Non-pigmented ciliary epithelial cell (primary cell): ENCODE results near the gene ADCY1.
"Not testable (repeated sequence)": the region's sequence is repeated elsewhere in the genome, so short reads cannot be mapped to it uniquely, and the experiment has no call there.

ENCODE experiments used
- DNase-seq: peaks from one replicate; pipeline ENCODE4 v3.0.0-alpha.2; 2010; ENCODE audit warnings: low read depth

The ADCY1 gene

DNA sequence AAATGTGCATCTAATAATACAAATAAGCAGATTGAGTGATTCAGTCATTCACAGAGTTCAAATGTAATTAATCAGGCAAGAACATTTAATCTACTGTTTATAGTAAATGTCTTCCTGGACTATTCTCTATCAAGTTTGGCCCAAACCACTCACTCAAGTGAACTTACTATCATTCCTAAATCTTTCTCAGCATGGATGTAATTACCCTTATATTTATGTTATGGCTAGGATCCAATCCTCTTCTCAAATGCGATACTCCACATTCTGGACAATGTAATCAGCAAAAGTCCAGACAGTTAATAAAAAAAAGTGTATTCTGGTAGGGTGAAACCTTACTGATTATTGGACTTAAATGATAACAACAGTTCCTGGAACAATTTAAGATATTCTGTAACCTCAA lies 185.3 kb downstream of the ADCY1 start:
- DNase-seq: not testable (repeated sequence)

DNA sequence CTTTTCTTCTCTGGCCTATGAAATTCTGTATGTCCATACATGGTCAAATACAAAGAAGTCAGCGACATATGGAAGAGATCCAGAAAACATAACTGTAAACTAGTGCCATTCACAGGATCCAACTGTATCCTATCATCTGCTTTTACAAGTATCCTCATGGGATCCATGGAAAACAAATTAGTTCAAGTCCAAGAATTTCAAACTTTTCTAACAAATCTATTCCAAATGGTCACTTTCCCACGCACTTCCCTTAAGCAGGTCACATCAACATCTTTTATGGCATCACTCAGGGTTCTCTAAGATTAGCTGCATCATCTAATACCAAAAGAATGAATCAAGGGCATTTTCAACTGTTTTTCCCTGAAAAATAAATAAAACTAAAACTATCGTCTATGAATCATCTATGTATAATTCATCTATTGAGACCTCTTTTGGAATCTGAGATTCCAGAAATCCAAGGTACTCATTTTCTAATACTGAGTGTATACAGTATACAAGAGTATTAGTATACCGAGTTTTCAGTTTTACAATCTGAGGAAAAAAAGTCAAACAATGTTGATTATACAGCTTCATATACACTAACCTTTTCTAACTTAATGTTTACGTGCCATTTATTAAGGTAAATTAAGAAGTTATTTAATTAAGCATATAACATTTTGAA lies 187.5 kb downstream of the ADCY1 start:
- DNase-seq: peak; percentile 78

DNA sequence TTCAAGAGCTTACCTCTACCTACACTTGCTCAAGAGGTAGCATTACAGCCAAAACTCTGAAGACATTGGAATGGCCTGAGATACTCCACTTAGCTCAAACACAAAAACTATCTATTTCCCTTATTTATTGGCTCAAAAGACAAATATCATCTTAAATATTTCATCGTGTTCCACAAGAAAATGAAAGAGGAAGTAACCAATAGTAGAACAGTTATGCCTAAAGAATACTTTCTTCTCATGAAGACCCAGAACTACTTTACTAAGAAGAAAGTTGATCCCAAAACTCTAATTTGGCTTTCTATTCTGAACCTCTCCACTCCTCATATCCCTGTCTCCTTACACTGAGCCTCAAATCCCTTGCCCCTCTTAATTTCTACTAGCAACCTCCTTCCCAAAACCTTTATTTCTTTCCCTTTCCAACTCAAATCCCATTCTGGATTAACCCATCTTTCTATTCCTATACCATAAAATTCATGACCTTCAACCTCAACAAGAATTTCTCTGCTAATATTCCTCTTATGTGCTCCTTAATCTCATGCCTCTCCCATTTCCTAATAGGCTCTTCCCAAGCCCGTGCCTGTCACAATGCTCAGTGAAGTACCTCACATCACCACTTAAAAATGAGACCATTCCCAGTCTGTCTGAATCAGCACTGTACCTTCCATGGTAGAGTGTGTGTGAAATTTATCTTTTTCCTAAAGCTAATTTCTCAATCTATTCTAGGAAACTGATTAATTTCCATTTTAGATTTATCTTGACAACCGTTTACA lies 188.2 kb downstream of the ADCY1 start:
- DNase-seq: not testable (repeated sequence)

DNA sequence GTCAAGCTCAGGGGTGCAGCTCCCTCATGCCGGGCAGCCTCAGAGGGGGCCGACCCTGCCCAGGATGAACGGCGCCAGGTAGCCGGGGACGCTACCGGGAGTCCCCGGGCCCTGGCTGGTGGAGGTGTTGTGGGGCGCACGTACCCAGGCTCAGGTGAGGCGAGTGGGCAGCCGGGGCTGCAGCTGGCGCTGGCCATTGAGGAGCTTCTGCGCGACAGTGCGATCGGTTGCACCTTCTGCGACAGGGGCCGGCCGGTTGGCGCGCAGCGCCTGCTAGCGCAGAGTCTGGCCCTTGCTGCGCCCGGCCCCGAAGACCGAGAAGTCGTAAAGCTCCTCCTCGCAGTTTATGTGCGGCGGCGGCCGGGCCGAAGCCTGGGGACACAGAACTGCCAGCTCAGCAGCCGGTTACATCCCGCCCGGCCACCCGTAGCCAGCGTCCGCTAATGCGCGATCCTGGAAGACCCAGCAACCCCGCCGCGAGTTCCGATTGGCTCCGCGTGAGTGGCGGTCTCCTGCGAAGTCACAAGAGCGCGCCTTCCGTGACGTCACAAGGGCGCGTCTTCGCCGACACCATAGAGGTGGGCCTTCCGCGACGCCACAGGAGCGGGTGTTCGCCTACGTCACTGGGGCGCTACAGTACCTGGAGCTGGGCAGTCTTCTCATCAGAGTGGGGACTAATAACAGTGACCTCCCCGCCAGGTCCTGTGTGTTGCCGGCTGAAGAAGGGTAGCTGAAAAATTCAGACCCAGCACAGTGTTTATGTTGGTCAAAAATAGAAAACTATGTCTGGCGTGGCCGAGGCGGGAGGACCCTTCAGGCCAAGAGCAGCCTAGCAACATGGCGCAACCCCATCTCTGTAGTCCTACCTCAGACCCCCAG lies 194.6 kb downstream of the ADCY1 start:
- peak; percentile 89 for DNase-seq

DNA sequence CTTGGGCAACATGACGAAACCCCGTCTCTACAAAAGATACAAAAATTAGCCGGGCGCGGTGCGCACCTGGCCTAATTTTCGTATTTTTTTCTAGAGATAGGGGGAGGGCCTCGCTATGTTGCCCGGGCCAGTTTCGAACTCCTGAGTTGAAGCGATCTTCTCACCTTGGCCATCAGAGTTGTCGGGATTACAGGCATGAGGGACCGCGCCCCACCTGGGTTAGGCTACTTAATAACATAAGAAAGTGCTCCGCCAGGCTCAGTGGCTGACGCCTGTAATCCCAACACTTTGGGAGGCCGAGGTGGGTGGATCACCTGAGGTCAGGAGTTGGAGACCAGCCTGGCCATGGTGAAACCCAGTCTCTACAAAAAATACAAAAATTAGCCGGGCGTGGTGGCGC lies 195.5 kb downstream of the ADCY1 start:
- not testable (repeated sequence) for DNase-seq
